CD1c-positive myeloid dendritic cell (primary cell): ENCODE results near the gene NUBP2.

Experiments used
- DNase-seq: peaks from one replicate; pipeline ENCODE4 v3.0.0-alpha.2; 2016; ENCODE audit errors: extremely low spot score

NUBP2 gene

GRCh38 chr16:1758923-1759322, 23.8 kb upstream of the NUBP2 start:
- no peak for DNase-seq

- no peak for DNase-seq
Observed at GRCh38 chr16:1759511-1759910, 23.2 kb upstream of the NUBP2 start.

GRCh38 chr16:1760911-1761310, 21.8 kb upstream of the NUBP2 start:
- no peak for DNase-seq

GRCh38 chr16:1761751-1762150, 21.0 kb upstream of the NUBP2 start:
- no peak for DNase-seq

GRCh38 chr16:1762196-1762878, 20.4 kb upstream of the NUBP2 start:
- DNase-seq = no peak

GRCh38 chr16:1762879-1763520, 19.8 kb upstream of the NUBP2 start:
- DNase-seq = no peak

GRCh38 chr16:1763521-1764511, 18.9 kb upstream of the NUBP2 start:
- no peak for DNase-seq

GRCh38 chr16:1764971-1765370, 17.8 kb upstream of the NUBP2 start:
- DNase-seq = no peak

GRCh38 chr16:1765826-1766225, 16.9 kb upstream of the NUBP2 start:
- DNase-seq = no peak

GRCh38 chr16:1766231-1766630, 16.5 kb upstream of the NUBP2 start:
- no peak for DNase-seq

GRCh38 chr16:1766701-1767100, 16.1 kb upstream of the NUBP2 start:
- no peak for DNase-seq

- DNase-seq = no peak
Observed at GRCh38 chr16:1767116-1767994, 15.4 kb upstream of the NUBP2 start.

GRCh38 chr16:1768061-1768766, 14.5 kb upstream of the NUBP2 start:
- no peak for DNase-seq

GRCh38 chr16:1768767-1769401, 13.9 kb upstream of the NUBP2 start:
- no peak for DNase-seq

- DNase-seq = no peak
Observed at GRCh38 chr16:1769402-1770300, 13.1 kb upstream of the NUBP2 start.

- peak; percentile 12 for DNase-seq
Observed at GRCh38 chr16:1770328-1771187, 12.2 kb upstream of the NUBP2 start.

- DNase-seq = peak; percentile 73
Observed at GRCh38 chr16:1771188-1771863, 11.4 kb upstream of the NUBP2 start, which contains the start of gene NME3. NME3 (minus strand) TSS chr16:1771543; CDS start chr16:1771534, 9 bp downstream.
